ENCODE data around the gene PLCZ1.

GRCh38 chr12:18754124-18754707 is 16.4 kb upstream of the PLCZ1 start:
- no peak for TF ChIP-seq EZH2 (IDR thresholded peaks at IDR 0.05; ENCODE audit: low read depth)
- TF ChIP-seq, protein P1, sequence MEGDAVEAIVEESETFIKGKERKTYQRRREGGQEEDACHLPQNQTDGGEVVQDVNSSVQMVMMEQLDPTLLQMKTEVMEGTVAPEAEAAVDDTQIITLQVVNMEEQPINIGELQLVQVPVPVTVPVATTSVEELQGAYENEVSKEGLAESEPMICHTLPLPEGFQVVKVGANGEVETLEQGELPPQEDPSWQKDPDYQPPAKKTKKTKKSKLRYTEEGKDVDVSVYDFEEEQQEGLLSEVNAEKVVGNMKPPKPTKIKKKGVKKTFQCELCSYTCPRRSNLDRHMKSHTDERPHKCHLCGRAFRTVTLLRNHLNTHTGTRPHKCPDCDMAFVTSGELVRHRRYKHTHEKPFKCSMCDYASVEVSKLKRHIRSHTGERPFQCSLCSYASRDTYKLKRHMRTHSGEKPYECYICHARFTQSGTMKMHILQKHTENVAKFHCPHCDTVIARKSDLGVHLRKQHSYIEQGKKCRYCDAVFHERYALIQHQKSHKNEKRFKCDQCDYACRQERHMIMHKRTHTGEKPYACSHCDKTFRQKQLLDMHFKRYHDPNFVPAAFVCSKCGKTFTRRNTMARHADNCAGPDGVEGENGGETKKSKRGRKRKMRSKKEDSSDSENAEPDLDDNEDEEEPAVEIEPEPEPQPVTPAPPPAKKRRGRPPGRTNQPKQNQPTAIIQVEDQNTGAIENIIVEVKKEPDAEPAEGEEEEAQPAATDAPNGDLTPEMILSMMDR (conservative IDR thresholded peaks at IDR 0.05), result no peak

All from PC-9 (cell line).